GM19023 (cell line): Measurements from ENCODE around the gene NOC2L.

ENCODE experiments used
- ATAC-seq: cut with Tn5 transposase; IDR thresholded peaks from one replicate; pipeline ENCODE4 v1.9.1; 2021; ENCODE audit warnings: mild to moderate bottlenecking, moderate library complexity; ENCODE audit not compliant: unreplicated experiment

Gene NOC2L

DNA sequence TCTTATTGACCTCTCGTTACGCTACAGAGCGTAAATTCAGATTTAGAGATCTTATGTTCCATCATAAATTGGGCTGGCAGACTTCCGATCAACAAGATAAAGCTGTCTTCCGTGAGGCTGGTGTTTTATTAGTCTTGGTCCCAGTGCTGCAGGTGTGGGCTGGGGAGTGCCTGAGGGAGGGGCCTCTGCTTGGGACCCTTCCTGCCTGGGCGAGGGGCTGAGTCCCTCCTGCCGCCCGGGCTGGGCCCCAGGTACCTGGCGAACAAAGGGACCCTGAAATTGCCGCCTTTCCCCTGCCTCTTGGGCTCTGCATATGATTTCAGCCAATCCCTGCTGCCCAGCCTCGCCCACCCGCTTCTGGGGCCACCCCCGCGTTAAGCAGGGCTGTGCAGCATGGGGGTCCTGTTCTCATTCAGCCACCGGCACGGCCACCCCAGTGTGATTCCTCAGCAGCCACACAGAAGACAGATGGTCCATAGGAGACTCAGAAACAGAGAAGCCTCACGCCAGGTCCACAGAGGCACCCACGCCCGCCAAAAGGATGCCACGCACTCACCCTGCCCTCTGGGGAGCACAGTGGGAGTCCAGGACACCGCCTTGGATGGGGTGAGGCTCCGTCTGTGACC lies 41.5 kb downstream of the NOC2L start:
- ATAC-seq, result no peak

DNA sequence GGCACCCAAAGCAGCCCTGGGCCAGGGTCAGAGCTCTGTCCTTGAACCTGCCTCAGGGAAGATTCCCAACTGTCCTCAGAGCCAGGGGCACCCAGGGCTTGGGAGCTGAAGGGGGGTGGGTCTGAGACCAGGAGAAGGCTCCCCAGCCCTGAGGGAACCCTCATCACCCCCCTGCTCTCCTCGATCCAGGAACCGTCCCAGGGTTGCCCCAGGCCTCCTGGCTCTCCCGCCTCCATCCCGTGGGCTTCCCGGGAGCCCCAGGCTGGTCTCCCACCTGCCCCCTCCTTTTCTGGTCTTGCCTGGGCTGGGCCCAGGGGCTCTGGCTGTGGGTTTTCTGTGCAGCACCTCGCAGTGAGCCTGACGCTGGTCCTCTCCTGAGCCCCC lies 42.0 kb downstream of the NOC2L start:
- ATAC-seq, result no peak

GRCh38 chr1:916173-917075 lies 42.6 kb downstream of the NOC2L start:
- ATAC-seq, result no peak

DNA sequence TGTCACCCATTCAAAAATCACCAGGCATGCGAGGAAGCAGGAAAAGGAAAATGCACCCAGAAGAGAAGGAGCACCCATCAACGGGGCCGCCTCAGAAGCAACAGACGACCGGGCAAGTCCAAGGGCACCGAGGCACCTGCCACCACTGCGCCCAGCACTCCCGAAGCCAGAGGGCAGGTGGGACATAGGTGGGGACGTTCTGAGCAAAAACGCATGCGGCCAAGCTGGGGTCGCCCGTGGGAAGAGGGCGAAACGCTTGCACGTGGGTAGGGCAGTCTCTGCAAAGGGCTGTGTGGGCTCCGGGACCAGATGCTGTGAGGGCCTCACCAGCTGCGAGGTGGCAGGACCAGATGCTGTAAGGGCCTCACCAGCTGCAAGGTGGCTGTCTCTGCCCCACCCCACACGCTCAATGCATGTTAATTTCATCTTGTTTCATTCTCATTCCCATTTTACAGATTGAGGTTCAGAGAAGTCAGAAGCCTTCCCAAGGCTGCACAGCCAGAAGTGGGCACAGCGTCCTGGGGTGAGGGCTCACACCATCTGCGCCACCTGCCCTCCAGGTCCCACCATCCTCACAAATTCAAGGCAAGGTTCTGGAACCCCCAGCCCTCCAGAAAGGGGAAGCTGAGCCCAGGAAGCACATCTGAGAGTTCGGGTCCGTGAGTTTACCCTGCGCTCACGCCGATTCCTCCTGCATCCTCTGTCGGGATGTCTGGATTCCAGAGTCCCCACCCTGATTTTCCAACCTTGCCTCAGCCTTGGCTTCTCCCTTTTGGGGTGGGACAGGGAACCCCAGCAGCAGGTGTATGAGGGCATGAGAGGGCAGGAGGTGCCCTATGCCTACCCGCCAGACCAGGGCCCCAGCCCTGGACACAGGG lies 43.5 kb downstream of the NOC2L start:
- ATAC-seq, result no peak

- no peak for ATAC-seq
These were observed 44.2 kb downstream of the NOC2L start for GRCh38 chr1:914891-915280.

GRCh38 chr1:914131-914890 lies 44.7 kb downstream of the NOC2L start:
- ATAC-seq, result no peak

DNA sequence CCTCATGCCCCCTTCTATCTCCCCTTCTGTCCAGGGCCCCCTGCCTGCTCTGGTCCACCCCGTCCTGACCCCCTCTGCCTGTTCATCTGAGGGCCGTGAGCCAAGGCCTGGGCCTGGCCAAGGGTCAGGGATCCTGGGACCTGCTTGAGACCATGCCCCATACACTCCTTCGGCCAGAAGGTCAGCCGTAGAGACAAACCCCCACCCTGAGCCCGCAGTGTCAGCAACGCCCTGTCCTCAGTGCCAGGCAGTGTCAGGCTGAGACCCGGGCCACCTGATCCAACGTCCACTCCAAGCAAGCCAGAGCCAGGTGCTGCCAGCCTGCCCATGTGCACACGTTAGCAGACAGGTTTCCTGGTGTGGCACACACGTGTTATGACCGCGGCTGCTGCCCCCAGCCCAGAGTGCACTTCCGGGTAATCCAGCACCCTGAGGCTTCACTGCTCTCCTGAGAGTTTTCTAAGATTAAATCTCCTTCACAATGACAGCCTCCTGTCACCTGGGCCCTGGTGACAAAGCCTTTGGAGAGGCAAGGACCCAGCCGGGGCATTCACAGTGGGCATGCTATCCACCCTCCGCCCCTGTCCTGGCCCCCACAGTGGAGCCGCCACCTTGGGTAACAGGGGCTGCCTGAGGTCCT lies 45.4 kb downstream of the NOC2L start:
- ATAC-seq, result no peak

DNA sequence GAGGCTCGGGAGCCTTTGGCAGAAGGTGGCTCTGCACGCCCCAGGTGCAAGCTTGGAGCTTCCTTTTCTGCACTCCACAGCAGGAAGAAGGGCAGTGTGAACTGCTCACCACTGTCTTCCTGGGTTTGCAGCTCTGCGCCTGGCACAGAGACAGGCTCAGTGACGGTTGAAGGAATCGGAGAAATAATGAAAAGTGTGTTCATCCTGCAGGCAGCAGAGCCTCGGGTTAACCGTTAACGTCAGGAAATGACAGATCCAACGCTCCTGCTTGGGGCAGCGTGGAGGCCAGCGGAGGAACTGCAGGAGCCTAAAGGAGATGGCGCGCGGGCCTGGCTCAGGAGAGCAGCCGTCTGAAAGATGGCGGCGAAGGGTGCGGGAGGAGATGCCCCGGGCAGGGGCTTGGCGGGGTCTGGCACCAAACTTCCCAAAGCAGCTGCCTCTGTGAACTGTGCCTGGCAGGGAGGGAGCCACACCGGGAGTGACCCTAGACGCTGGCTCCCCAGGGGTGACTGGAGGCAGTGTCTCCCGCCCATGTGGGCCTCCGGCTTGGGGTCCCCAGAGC lies 46.2 kb downstream of the NOC2L start:
- no peak for ATAC-seq

- ATAC-seq, result no peak
These were observed 46.9 kb downstream of the NOC2L start for GRCh38 chr1:911875-912739.

DNA sequence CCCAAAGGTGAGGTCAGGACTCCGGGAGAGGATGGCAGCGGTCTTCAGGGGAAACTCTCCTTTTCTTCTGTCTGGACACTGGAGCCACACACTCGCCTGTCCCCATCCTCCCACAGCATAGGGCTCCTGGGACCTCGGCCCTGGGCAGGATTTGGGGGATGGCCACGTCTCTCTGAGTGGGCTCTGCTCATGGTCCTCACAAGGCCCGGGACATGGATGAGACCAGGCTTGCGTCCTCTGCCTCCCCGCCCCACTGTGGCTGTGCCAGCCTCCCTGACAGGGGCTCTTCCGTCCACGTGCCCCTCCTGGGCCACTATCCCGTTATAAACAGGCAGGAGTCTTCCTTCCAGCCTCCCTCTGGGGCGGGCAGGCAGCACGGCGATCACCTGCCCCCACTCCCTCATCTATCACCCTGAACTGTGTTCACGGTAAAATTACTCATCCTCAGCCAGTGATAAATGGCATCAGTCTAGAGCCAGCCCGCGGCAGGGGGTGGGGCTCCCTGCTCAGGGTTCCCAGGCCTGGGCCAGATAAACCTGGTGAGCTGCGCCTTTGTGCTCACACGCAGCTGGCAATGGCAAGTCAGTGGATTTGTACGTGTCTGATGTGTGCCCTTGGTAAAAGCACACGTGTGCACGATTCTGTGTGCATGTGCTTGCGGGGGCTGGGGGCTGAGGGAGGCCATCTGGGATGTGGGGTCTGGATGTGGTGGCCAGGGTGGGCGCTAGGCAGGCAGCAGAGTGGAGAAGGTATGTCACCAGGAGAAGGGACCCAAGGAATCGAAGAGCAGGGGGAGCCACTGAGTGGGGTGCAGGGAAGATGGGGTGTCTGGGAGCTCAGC lies 48.0 kb downstream of the NOC2L start:
- ATAC-seq, result no peak

DNA sequence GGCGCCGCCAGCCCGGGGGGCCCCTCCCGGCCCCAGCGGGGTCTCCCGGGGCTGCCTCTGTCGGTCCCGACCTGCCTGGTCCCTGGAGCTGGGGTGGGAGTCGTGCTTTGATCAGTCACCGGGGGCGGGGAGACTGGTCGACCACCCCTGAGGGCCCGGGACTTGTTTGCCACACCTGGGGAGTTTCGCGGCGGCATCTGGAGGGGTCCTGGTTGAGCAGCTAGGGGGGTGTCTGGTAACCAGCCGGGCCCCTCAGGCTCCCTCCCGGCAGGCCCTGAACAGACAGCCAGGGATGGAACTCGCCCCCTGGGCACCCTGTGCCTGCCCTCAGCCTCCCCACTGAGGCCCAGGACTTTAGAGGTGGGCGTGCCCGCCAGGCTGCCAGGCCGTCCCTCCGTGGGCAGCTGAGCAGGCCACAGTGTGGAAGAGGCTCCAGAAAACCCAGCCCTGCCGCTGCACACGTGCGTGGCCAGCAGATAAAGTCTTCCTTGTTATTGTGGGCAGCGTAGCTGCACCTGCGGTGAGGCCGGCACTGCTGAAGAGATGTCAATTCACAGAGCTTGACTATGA lies 48.7 kb downstream of the NOC2L start:
- ATAC-seq, result no peak

GRCh38 chr1:909861-910310 lies 49.2 kb downstream of the NOC2L start:
- ATAC-seq, result no peak

- no peak for ATAC-seq
These were observed 50.4 kb downstream of the NOC2L start for GRCh38 chr1:908661-909060.

DNA sequence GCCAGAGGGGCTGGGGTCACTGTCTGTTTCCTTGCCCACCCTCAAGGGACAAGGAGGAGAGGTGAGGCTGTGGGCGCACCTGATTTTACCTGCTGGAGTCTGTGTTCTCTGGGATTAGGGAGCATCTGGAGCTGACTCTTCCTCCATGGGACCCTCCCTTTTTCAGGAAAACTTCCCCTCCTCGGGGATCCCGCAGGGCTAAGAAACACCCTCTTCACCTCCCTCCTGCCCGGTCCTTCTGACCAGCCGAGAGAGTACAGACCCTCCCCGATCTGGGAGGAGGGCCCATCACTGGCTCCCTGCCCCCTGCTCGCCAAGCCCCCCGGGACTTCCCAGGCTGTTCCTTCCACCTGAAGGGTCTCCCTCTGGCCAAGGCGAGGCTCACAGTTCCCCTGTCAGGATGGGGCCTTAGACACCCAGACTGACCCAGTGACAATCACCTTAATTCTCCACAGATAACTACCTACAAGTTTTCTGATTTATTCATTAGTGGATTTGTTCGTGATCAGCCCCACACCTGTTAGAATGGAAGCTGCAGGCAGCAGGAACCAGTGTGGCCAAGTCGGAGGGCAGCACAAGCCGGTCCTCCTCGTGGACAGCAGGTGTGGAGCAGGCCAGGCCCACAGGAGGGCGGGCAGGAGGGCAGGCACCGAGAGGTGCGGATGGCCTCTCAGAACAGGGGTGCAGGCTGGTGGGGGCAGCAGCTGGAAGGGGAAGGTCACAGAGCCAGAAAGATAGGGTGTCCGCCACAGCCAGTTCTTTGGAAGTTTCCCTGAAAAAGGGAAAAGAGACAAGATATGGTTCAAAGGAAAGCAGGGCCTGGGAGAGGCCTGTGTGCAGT lies 51.2 kb downstream of the NOC2L start:
- no peak for ATAC-seq

DNA sequence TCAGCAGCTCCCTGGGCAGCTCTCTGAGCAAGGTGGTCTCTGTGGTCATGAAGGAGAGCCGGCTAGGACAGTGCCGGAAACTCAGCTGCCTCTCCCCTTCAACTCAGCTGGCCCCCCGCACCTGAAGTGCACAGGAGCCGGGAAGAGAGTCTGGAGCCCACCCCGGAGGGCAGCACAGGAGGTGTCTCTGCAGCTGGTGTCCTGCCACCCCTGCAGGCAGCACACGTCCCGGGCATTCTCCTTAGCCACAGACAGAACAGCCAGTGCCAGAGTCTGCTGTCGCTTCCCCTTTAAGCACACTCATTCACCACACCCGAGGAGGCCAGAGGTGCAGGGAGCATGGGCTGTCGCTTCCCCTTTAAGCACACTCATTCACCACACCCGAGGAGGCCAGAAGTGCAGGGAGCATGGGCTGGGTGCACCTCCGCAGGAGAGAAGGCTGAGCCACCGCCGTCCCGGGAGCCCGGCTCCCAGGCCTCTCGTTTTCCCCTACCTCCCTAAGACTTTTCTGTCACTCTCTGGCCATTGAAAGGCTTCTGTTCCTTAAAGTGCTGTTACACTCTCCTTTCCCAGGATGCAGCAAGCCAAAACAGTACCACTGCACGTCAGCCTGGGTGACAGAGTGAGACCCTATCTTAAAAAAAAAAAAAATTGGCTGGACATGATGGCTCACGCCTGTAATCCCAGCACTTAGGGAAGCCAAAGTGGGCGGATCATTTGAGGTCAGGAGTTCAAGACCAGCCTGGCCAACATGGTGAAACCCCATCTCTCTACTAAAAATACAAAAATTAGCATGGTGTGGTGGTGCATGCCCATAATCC lies 52.2 kb downstream of the NOC2L start:
- ATAC-seq, result no peak
